HG02610 (cell line): ENCODE data around the gene DUSP14.
"Not testable (repeated sequence)": the region's sequence is repeated elsewhere in the genome, so short reads cannot be mapped to it uniquely, and the experiment has no call there.

Source experiments
- ATAC-seq: cut with Tn5 transposase; IDR thresholded peaks from one replicate; pipeline ENCODE4 v1.9.1; 2021; ENCODE audit warnings: mild to moderate bottlenecking, moderate library complexity; ENCODE audit not compliant: unreplicated experiment

The DUSP14 gene

DNA sequence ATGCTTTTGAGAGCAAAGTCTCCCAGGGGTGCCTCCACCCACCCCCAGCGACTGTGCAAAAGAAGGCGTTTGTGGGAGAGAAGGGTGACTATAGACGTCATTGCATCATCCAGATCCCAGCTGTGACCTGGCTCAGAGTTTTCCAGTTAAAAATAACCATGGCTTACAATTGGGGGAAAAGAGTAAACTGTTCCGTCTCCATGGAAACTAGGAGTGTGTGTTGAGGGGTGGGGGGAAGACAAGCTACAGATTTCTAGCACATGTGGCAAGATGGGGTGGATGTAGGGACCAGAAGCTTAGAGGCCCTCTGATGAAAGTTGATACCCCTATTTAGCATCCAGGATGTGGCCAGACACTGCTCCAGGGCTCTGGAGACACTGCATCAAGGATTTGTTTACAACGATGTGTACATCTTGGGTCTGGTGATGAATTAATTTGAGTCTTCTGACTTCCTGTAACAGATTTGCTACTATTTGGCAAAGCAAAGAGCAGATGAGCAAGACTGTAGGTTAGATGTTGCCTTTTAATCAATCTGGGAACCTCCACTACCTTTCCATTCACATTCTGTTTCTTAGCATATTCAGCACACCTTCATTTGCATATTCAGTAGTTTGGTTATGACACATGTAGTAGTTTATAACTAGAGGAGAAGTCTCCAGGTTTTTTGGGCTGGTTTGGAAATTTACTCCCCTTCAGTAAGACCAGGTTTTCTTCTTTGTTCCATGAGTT is 6.2 kb upstream of the DUSP14 start:
- ATAC-seq = no peak

- ATAC-seq = no peak
Observed at GRCh38 chr17:37485938-37486570, 3.6 kb upstream of the DUSP14 start.

DNA sequence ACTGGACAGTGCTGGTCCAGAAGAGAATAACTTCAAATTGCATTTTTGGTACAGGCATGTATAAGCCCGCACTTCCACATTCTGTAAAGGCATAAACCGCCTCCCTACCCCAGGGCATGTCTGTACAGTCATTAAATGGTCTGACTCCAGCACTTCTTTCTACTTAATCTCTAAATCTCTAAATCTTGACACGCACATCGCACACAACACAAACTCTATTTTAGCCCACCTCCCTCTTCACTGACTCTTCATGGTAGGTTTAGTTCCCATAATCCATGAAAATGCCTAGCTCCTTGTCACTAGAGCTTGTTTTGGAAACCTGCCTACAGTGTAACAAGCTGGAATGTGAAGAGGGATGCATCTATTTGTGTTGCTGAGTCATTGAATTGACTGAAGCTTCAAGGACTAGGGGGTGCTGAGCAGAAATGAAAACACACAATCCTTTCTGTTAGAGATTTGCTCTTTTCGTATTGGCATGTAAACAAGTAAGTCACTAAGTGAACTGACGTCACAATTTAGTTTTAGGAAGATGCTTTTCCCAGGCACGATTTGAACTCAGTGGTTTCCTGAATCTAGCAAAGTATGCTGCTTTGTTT is 1.6 kb upstream of the DUSP14 start:
- no peak for ATAC-seq

DNA sequence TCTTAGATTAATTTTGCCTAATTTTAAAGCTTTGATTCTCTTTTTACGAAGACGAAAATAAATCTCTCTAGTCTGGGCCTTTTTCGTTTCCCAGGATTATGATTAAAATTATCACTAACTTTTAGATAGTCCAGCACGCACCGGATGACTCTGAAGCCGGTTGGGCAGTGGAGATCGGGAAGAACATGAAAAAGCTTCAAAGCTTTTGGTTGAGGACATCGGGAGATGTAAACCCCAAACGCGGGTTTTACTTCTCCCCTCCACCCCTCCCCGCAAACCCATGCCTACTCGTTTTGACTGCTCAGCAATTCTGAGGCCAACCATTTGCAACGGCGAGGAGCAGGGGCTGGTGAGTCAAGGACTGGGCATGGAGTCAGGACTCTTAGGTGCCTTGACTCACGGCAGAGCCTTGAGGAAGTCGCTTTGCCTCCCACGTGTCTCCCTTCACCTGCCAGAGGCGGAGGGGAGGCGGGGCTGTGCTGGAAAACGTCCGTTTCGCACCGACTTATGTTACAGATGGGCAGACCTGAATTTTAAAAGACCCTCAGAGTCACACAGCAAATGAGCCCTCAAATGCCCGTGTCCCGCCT is 989 bp upstream of the DUSP14 start:
- no peak for ATAC-seq

- ATAC-seq = peak; percentile 51
Observed at GRCh38 chr17:37490022-37490587, 414 bp downstream of the DUSP14 start.

DNA sequence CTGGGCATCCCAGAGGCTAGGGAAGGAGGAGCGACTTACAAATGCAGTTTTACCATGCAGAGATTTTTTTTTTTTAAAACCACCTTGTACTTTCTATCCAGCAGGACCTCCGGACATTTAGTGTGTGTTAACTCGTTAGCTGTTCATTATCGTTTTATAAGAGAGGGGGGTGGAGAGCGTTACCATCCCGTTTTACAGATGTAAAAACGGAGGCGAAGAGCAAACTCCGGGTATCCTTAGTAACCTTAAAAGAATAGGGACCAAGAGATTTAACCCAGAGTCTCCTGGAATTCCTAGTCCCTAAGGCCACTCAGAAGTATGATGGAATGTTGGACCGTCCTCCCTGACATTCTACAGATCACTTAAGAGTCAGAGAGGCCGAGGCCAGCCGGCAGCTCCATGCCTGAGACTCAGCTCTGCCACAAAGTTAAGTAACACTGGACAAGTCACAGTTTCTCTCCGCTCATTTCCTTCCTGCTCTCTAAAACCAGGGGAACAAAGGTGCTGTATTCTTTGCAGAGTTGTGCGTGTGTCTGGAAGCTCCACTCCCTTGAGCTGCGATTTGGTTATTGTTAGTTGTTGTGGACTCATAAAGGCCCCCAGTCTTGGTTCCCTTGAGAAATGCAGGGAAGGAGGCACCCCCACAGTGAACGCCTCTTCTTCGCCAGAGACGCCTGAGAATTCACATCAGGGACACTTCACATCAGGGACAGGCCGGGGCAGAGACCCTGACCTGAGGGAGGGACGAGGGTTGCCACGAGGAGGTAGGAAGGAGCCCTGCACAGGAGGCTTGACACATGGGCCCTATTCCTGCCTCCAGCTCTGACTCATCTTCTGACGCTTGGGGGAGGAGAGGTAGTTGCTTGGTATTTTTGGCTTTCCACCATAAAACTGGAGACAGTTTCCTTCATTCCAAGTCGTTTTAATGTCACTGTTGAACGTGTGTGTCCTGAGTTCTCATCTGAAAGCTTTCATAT is 1.2 kb downstream of the DUSP14 start:
- ATAC-seq = no peak

DNA sequence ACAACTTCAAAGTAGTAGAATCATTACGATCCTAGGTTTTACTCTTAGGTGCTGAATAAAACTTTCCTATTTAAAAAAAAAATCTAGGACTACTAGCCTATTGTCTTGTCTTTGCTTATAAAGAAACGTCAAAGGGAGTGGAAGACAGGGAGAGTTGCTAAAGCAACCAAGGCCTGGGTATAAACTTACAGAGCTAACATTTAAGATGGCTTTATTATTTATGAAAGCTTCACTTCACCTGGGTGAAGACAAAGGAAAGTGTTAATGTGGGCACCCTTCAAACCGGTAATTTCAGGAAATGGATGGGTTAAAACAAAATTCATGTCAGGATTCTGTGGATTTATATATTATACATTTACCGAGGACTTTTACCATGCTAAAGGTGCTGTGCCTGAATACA is 2.5 kb downstream of the DUSP14 start:
- no peak for ATAC-seq

GRCh38 chr17:37493249-37494027 is 3.7 kb downstream of the DUSP14 start:
- no peak for ATAC-seq

GRCh38 chr17:37494401-37494831 is 4.7 kb downstream of the DUSP14 start:
- no peak for ATAC-seq

DNA sequence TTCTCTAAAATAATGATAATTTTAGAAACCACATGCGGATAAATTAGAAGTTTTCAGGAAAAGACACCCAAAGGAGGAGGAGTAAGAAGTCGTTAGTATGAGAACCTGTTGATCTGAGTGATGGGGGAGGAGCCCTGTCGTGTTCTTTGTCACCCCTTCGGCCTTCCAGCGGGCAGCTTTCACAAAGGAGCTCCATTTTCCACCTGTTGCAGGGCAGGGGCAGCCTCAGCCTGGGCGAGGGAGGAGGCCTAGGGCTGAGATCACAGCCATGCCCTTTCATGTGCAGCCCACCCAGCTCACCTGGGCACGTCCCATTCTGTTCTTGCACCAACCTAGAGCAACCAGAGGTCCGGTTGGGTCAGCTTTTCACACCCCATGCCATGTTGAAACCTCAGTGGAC is 5.3 kb downstream of the DUSP14 start:
- ATAC-seq = no peak

GRCh38 chr17:37500378-37500777 is 10.7 kb downstream of the DUSP14 start:
- ATAC-seq = no peak

- ATAC-seq = no peak
Observed at GRCh38 chr17:37502009-37502936, 12.6 kb downstream of the DUSP14 start.

DNA sequence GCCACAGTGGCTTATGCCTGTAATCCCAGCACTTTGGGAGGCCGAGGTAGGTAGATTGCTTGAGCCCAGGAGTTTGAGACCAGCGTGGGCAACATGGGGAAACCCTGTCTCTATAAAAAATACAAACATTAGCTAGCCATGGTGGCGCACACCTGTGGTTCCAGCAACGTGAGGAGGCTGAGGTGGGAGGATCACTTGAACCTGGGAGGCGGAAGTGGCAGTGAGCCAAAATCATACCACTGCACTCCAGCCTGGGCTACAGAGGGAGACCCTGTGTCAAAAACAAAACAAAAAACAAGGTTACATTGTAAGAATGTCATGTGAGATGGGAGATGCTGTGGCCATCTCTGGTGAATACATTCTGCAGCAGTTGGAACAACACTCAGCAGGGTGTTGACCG is 13.5 kb downstream of the DUSP14 start:
- ATAC-seq = no peak

DNA sequence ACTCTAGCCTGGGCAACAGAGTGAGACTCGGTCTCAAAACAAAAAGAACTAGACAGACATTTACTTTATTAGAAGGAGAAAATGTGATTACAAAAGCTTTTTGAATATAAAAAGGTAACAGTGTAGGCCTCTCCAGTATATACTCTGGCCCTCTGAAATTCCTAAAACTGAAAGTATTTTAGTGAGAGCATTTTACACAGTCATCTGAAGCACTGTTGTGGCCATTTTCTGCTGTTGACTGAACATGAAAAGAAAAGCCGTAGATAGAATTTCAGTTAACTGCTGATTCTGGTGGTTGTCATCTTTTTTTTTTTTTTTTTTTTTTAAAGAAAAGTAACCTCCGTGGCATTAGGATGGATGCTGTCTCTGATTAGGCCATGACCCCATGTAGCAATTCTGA is 15.6 kb downstream of the DUSP14 start:
- no peak for ATAC-seq

DNA sequence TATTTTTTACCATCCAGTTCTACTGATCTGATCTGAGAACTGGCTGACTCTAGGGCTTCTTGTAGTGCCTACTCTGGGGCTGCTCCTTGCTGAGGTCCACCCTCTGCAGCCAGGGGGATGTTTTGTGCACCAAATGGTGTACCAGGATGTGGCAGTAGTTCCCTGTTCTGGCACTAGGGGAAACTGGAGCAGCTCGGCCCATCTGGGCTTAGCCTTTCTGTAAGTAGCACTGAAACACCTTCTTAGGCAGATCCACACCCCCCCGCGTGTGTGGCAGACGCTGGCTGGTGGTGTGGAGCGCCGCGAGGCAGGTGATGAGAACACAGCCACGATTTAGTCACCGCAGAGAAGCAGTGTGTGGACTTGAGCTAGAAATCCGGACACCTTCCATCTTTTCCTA is 17.0 kb downstream of the DUSP14 start:
- no peak for ATAC-seq

DNA sequence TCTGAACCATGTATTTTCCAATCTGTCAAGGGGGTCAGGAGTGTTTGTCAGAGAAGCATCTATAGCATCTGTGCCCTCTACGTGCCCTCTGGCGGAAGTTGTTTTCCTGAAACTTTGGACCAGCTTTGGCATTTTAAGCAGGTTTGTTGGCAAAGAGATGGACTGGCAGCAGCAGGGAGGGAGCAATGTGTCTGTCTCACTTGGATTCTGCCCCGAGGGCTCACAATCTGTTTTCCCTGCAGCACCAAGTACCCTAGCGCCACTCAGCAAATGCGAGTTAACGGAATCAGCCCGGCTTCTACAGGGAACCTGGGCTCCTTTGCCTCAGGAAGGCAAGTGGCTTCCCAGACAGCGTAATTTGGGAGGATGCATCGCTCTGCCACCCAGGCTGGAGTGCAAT is 17.4 kb downstream of the DUSP14 start:
- no peak for ATAC-seq

DNA sequence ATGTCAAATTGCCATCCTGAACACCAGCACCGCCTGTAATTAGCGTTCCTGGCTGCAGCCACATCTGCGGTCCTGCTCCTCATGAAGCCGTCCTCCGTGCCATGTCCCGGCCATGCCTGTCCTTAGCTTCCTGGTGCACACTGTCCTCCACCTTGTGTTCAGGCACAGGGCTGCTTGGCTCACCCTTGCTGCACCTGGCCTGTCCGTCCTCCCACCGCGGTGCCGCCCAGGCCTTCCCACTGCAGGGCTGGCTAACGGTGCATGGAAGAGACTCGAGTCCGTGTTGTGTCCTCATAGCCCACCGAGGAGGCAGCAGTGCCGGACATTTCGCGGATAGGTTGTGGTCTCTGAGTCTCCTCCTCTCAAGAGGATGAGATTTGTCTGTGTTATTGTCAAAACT is 20.4 kb downstream of the DUSP14 start:
- ATAC-seq = no peak

DNA sequence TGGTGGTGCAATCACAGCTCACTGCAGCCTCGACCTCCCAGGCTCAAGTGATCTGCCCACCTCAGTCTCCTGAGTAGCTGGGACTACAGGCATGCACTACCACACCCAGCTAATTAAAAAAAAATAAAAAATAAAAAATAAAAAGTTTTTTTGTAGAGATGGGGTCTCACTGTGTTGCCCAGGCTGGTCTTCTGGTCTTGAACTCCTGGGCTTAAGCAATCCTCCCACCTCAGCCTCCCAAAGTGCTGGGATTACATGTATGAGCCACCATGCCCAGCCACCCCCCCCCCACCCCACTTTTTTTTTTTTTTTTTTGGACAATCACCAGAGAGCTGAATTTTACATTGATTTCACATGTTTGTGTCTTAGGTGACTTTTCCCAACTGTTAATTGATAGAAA is 22.0 kb downstream of the DUSP14 start:
- ATAC-seq = not testable (repeated sequence)
